GM19468 (cell line): ENCODE data around the gene SPAG16.

ENCODE experiments used
- ATAC-seq: cut with Tn5 transposase; IDR thresholded peaks from one replicate; pipeline ENCODE4 v1.9.1; 2021; ENCODE audit warnings: mild to moderate bottlenecking, moderate library complexity, moderate number of reproducible peaks; ENCODE audit not compliant: unreplicated experiment; ENCODE audit errors: extremely low read depth

Gene SPAG16

DNA sequence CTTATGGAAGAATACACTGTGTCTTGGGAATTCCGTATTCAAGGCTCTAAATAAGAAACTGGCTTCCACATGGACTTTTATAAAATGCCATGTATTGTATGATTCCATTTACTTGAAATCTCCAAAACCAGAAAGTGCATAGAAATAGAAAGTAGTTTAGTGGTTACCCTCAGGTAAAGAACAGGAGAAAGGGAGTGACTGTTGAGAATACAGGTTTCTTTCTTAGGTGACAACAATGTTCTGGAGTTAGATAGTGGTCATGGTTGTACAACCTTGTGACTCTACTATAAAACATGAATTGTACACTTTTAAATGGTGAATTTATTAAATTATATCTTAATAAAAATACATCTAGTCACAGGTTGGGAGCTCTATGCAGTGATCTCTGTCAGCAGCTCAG is 481.8 kb downstream of the SPAG16 start:
- no peak for ATAC-seq

DNA sequence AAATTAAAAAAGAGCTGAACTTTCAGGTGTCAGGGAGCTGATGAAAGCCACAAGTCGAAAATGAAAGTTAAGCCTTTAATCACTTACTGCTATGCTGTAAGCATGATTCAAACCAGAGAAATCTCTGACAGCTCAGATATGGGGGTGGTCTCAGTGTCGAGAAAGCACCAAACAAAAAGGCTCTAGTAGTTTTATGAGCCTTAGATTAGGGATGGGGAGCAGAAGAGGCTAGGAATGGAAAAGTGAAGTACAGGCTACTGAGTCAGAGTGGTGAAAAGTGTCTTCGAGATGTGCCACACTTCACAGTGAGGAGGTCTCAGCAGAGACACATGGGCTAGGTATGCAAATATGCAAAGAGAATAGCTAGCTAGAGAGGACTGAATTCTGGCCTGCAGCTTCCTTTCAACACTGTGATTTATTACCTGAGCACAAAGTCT is 482.2 kb downstream of the SPAG16 start:
- peak; percentile 95 for ATAC-seq

DNA sequence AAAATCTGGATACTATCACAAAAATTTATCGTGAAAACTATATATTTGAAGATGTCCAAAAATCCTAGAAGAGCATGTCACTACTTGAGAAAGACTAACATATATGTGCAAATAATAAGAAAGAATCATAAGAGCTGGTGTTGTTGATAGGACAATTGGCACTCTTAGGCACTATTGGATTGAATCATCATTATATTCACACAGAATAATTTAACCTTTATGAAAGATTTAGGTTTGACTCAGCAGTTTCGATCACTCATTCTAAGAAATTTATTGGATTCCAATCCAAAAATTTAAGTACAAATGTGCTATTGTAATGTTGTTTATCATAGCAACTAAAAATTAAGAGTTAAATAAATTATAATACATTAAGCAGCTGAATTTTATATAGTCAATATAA is 503.6 kb downstream of the SPAG16 start:
- no peak for ATAC-seq

DNA sequence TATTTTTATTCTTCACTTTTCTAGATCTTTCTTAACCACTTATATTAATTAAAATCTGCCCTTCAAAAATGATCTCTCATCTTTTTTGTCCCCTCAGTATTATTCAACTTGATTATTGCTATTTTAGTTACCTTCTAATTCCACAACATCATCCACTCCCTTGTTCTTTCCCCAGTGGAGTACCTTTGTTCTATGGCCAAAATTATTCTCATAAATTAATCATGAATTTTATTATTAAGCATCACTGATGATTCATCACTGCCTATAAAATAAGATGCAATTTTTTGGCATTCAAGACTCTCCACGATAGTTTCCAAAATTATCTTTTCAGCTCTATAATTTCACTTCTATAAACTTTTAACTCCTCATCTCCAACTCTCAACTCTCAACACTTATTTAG is 505.7 kb downstream of the SPAG16 start:
- ATAC-seq = no peak

DNA sequence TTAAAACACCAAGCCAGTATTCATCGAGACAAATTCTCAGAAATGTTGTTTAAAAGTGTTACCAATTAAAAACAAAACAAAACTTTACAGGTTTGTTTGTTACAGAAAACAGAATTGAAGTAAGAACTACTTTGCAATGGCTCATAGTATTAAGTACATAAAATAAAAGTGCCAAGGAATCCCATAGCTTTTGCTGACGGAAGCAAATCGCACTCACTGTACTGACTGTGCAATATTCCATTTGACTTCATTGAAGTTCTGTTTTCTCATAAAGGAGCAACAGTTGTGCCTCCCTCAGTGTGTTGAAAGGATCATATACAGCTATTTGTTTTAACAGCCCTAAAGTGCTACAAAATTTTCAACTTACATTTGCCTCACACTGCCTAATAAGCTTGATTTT is 507.8 kb downstream of the SPAG16 start:
- ATAC-seq = no peak

DNA sequence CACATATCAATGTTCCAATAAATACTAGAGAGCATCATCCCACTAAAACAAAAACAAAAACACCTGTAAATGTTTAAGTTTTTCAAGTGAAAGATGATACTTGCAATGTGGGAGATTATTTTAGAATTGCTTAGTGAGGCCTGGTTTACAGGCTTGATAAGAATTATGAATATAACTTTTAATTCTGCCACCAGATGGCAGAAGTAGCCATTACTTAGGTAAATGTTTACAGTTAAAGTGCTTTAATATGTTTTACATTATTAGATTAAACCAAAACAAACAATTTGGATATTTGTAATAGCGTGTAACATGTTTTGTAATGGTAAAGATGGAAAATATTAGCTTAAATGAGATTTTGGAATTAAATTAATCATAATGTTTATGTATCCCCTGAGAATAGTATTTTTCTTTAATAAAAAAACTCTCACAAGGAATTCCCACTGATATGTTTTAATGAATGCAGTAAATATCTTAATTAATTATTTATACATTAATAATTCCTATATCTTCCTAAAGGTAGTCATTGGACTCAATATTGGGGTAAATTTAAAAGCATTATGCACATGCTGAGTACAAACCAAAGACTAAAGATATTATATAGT is 522.0 kb downstream of the SPAG16 start:
- ATAC-seq = no peak

DNA sequence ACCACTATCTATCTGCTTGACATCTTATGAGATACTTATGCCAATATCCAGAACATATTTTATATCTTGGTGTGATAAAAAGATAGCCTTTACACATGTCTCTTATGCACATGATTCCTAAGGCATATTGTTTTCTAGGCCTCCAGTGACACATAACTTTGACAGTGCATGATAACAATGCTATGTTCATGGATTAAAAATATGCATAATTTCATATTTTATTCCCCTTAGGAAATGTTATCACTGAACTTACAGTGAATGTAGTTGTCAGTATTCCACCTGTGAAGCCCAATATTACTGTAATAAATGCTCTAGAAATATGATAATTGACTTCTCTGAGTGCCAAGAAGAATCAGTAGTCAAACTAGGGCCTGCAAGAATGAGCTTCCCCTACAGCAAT is 532.3 kb downstream of the SPAG16 start:
- no peak for ATAC-seq

DNA sequence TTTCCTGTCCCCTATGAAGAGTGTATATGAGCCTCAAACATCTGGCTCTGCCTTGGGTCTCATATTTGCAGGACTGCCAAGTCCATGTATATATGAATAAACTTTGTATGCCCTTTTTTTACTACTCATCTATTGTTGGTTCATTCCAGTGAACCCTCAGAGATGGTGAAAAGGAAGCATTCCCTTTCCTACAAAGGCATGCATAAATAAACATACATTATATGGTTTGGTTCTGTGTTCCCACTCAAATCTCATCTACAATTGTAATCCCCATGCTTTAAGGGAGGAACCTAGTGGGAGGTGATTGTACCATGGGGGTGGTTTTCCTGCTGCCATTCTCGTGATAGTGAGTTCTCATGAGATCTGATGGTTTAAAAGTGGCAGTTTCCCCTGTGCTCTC is 534.2 kb downstream of the SPAG16 start:
- ATAC-seq = no peak

DNA sequence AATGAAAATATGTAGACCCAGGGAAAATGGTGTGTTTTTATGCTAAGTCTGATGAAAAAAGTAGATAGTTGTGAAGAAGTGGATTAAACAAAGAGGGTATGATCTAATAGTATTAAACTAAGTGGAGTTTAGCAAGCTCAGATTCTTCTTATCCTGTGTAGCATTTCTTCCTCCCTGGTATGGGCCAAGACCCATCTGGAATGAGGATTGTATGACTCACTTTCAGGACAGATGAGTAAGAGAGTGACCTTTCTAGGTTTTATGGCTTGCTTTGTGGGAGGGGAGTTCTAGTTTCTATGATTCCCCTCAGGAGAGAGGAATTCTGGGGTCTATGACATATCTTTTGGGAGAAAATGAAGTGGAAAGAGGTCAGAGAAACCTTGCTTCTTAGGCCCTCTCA is 550.1 kb downstream of the SPAG16 start:
- no peak for ATAC-seq

DNA sequence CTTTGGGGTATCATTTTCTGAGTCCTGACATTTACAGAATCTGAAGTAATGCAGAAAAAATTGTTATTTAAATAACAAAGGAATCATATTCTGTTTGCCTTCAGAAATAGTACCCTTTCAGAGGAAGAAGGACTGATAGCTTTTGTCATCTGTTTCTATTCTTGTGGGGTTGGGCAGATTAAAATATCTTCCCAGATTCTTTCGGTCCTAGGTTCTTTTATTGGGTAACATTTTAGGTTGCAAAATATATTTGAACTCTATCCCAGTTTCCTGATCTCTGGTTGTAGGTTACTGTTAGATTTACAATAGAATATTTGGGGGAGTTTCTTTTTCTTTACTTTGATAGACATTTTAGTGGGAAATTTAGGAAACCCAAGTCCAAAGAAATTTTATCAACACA is 550.5 kb downstream of the SPAG16 start:
- ATAC-seq = no peak

DNA sequence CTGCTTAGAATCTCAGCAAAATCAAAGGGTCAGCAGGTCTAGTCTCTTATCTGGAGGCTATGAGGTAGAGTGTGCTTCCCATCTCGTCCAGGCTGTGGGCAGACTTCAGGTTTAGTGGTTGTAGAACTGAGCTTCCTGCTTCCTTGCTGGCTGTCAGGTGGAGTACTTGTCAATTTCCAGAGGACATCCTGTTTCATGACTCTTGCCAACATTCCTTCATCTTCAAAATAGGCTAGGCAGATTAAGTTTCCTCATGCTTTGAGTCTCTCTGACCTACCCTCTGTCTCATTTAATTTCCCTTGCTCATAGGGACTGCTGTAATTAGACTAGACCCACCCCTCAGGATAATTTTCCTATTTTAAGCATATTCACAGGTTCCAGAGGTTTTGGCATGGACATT is 562.6 kb downstream of the SPAG16 start:
- no peak for ATAC-seq

DNA sequence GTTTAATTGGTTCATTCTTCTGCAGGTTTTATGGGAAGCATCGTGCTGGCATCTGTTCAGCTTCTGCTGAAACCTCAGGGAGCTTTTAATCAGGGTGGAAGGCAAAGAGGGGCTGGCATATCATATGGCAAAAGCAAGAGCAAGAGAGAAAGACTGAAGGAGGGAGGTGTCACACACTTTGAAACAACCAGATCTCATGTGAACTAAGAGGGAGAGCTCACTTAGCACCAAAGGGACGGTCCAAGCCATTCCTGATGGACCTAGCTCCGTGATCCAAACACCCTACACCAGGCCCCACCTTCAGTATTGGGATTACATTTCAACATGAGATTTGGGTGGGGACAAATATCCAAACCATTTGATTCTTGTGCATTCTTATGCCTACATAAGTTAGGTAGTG is 563.1 kb downstream of the SPAG16 start:
- no peak for ATAC-seq

DNA sequence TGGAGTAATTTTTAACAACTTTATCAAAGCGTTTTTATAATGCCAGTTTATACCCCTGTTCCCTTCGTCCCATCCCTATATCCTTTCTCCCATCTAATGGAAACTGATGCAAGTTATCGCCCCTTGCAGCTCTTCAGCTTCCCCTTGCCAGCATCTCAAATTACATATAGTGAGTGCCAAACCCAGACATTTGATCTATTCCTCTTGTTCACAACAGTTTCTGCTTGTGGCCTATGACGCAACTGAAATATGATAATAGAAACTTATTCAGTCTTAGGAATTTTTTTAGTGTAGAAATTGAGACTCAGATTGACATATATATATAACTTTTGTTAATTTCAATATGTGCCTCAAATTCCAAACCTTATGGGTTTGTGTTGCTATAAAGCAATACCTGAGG is 564.4 kb downstream of the SPAG16 start:
- ATAC-seq = no peak

DNA sequence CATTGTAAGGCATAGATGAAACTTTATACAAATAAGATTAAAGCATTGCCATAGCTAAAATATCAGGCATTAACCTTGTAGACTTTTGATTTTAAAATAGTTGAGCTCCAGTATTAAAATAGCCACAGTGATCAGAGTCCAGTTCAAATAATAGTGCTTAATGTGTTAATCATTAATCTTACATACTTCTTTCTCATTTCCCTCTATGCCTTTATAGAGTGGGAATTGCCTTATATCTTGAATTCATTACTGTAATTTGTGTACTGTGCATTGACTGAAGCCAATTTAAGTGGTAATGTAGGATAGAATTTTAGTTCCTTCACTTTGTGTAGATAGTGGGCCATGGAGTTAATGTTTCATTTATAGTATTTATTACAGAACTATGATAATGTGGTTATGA is 577.4 kb downstream of the SPAG16 start:
- ATAC-seq = no peak

DNA sequence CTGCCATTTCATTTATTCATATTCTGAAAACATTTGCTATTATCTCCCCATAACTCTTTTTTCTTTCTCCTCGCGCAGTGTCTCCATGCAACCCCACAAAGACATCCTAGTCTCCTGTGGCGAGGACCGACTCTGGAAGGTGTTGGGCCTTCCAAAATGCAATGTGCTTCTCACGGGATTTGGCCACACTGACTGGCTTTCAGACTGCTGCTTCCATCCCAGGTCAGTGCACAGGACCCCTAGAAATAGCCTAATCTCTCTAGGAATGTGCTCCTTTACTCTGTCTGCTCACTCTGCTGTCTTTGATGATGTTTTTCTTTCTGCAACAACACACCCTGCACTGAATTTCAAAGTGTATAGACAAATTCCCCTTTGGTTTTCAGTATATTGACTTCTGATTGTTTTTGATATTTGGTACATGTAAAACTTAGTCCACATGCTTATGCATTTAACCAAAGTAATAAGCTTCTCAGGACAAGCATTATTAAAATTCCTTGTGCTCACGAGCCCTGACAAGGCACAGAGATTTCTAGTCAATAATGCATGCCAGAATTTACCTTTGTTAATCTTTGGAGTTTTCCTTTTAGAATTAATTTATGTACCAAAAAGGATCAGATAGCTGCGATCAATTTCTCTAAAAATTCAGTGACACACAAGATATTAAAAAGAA is 578.3 kb downstream of the SPAG16 start:
- no peak for ATAC-seq

DNA sequence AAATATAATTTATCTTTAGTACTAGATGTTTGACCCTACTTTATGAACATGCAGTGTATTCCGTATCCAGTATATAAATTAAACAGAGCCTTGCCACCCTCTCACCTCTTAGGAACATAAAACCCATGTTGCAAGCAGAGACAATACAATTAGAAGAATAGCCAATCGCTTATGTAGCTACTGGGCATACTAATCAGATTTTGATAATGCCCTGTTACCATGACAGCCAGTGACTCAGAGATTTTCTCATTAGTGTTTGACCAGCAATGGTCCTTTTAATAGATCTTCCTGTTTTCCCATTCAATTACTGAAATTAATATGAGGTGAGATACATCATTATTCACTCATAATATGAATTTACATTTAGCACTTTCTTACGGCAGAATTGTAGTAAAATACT is 579.3 kb downstream of the SPAG16 start:
- no peak for ATAC-seq

DNA sequence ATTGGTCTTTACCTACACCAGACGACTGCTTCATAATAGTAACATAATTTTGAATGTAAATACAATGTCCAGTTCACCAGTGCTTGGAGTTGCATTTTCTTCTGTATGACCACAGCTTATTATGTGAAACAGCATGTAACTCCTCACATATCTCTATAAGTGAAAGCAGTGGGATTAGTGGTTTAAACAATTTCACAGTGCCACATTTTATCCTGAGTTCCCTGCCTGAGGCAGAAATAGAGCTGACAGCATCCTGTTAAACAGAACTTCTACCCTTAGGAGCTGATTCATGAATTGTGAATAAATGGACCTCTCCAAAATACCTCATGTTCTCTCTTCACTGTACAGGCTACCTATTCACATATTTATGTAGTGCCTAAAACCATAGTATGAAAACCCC is 584.3 kb downstream of the SPAG16 start:
- no peak for ATAC-seq

DNA sequence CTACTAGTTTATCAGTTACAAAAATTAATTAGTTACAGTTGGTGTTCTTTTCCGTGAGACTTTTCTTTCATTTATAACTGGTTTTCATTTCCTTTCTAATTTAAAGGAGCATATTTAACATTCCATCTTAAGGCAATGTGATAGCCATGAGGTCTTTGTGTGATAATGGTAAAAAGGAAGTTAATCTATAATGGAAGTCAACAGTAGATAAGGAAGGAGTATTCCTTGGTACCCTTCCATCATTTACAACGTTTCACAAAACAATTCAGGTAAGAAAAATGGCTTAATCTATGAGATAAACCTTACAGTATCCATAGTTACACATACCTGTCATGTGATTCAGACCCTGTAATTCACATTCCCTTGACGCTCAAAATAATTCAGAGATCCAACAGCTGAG is 601.2 kb downstream of the SPAG16 start:
- ATAC-seq = no peak

DNA sequence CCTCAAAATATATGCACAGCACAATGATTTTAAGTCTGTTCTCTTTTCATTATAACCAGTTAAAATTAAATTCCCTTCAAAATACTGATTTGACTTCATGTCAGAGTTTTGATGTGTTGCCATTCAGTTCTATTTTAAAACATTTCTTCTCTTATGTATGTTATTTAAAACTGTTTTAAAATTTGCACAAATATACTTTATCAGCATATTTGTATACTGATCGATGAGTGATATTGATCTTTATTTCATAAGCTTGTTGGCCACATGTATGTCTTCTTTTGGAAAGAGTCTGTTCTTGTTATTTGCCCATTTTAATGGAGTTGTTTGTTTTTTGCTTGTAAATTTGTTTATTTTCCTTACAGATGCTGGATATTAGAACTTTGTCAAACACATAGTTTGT is 630.2 kb downstream of the SPAG16 start:
- no peak for ATAC-seq

DNA sequence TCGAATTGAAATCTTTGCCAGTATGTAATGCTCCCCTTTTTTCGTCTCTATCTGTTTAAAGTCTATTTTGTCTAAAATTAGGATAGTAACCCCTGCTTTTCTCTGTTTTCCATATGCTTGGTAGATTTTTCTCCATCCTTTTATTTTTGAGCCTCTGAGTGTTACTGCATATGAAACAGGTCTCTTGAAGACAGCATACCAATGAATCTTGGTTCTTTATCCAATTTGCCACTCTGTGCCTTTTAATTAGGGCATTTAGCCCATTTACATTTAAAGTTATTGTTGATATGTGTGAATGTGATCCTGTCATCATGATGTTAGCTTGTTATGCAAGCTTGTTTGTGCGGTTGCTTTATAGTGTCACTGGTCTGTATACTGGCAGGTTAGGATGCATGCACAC is 635.8 kb downstream of the SPAG16 start:
- no peak for ATAC-seq

DNA sequence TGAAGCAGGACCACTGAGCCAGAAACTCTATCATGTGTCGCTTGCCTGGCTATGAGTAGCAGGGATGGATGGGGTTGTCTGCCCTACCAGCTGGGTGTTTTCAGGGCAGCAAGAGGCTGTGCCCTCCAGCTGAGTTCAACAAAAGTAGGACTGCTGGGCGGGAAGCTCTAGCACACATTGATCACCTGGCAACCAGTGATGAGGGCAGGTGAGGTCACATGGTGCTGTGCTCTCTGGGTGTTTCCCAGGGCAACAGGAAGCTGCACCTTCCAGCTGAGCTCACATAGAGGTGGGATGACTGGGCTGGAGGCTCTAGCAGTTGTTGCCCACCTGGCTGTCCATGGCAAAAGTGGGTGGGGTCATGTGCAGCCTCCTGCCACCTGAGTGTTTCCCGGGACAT is 639.3 kb downstream of the SPAG16 start:
- no peak for ATAC-seq

DNA sequence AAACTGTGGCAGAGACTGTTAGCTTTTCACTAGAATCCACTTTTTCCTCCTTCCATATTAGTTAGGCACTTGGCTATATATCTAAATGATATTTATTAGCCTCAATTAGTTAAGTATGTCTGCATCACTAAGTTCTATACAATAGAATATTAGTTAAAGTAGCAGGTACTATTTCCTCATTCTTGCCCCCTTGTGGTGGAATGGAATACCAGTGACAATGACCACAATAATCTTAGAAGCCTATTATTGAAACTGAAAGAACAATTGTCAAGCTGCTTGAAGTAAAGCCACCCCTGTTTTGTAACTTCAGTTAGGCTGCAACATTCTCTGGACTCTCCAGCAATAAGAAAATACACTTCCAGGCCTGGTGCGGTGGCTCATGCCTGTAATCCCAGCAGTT is 650.3 kb downstream of the SPAG16 start:
- ATAC-seq = peak; percentile 98
